ENCODE results near the gene DPEP3. TPM values are rescaled to one million over a fixed set of nuclear protein-coding genes. Genes with fewer than 3 reads are reported as not detected.

DPEP3 gene
- total RNA-seq, 8 experiments from 2014 or later: 0.66 TPM; not detected in 7

- 0 to 7% (median 4%) methylated on average over 3 to 5 of the region's 54 CpGs; no CpG with 5 or more reads in 7 of the 10 experiments for WGBS, 10 experiments
- in situ Hi-C loops (cut with MboI; ENCODE audit: low pct_unique_long_range_greater_than_20kb in 2 of 9, low sequenced_read_pairs in 9 of 9, unreplicated experiment in 9 of 9): no loop called here
- H3K27ac ChIP-seq: peak within 1 kb of the TSS; percentile 75 to 79
- H3K4me1 ChIP-seq (replicated peaks in 1 of 2): peaks cover 7 to 14% of the 10 kb centered on the region in 2 donors
- ATAC-seq (replicated peaks in 6 of 8): peak; percentile 7 to 32 (median 12)
- peak within 1 kb of the TSS; percentile 62 to 99 (median 80) for H3K4me3 ChIP-seq
These were observed 44.0 kb downstream of the DPEP3 start, which contains the start of gene PSMB10 for GRCh38 chr16:67936124-67936879. TSS of gene PSMB10 (minus strand) at chr16:67936850. CDS start at chr16:67936749, 101 bp downstream.

GRCh38 chr16:67935402-67936123 lies 44.7 kb downstream of the DPEP3 start:
- H3K4me3 ChIP-seq: peak overlapping the region; percentile 62 to 99 (median 80)
- 0% methylated on average over 1 to 10 of the region's 55 CpGs; no CpG with 5 or more reads in 7 of the 10 experiments for WGBS, 10 experiments
- peak overlapping the region; percentile 75 to 79 for H3K27ac ChIP-seq
- ATAC-seq (replicated peaks in 6 of 8): peak; percentile 81 to 96 (median 95)
- in situ Hi-C loops (cut with MboI; ENCODE audit: low pct_unique_long_range_greater_than_20kb in 2 of 9, low sequenced_read_pairs in 9 of 9, unreplicated experiment in 9 of 9): no loop called here
- peaks cover 7 to 14% of the 10 kb centered on the region in 2 donors for H3K4me1 ChIP-seq (replicated peaks in 1 of 2)

GRCh38 chr16:67935101-67935401 lies 45.2 kb downstream of the DPEP3 start:
- Histone ChIP-seq H3K4me3 (peak overlapping the region; percentile 62 to 99 (median 80)), H3K4me1 (replicated peaks in 1 of 2) (peaks cover 7 to 14% of the 10 kb centered on the region in 2 donors), H3K27ac (peak overlapping the region; percentile 18 to 68)
- 0 to 30% (median 7%) methylated on average over 1 to 3 of the region's 13 CpGs; no CpG with 5 or more reads in 5 of the 10 experiments for WGBS, 10 experiments
- ATAC-seq (replicated peaks in 6 of 8): peak in 2 of 8 experiments; percentile 0 to 25
- in situ Hi-C loops (cut with MboI; ENCODE audit: low pct_unique_long_range_greater_than_20kb in 2 of 9, low sequenced_read_pairs in 9 of 9, unreplicated experiment in 9 of 9): no loop called here

- ATAC-seq (replicated peaks in 6 of 8): no peak
- Histone ChIP-seq H3K4me1 (replicated peaks in 1 of 2) (peaks cover 7 to 14% of the 10 kb centered on the region in 2 donors), H3K27ac (peak overlapping the region in 1 of 2 donors; percentile 68), H3K4me3 (peak overlapping the region; percentile 62 to 99 (median 80))
- 40 to 100% (median 40%) methylated on average over 1 of the region's 13 CpGs; no CpG with 5 or more reads in 7 of the 10 experiments for WGBS, 10 experiments
- in situ Hi-C loops (cut with MboI; ENCODE audit: low pct_unique_long_range_greater_than_20kb in 2 of 9, low sequenced_read_pairs in 9 of 9, unreplicated experiment in 9 of 9): no loop called here
These were observed 45.8 kb downstream of the DPEP3 start for GRCh38 chr16:67934306-67935100.

- Histone ChIP-seq H3K4me3 (peak overlapping the region in 1 of 5 donors; percentile 80), H3K4me1 (replicated peaks in 1 of 2) (peaks cover 7 to 14% of the 10 kb centered on the region in 2 donors), H3K27ac (no peak overlapping the region)
- 33 to 100% (median 83%) methylated on average over 1 to 6 of the region's 7 CpGs; no CpG with 5 or more reads in 4 of the 10 experiments for WGBS, 10 experiments
- no peak for ATAC-seq (replicated peaks in 6 of 8)
- in situ Hi-C loops (cut with MboI; ENCODE audit: low pct_unique_long_range_greater_than_20kb in 2 of 9, low sequenced_read_pairs in 9 of 9, unreplicated experiment in 9 of 9): no loop called here
These were observed 46.5 kb downstream of the DPEP3 start for GRCh38 chr16:67933805-67934204.

- WGBS, 10 experiments: 92 to 100% (median 97%) methylated on average over 1 to 4 of the region's 4 CpGs; no CpG with 5 or more reads in 5 of the 10 experiments
- Histone ChIP-seq H3K4me3 (no peak overlapping the region), H3K4me1 (replicated peaks in 1 of 2) (peaks cover 7 to 14% of the 10 kb centered on the region in 2 donors), H3K27ac (no peak overlapping the region)
- in situ Hi-C loops (cut with MboI; ENCODE audit: low pct_unique_long_range_greater_than_20kb in 2 of 9, low sequenced_read_pairs in 9 of 9, unreplicated experiment in 9 of 9): no loop called here
- ATAC-seq (replicated peaks in 6 of 8): no peak
These were observed 47.8 kb downstream of the DPEP3 start for GRCh38 chr16:67932462-67932840.

GRCh38 chr16:67931712-67932461 lies 48.4 kb downstream of the DPEP3 start, which contains the start of gene CTRL:
TSS of gene CTRL (minus strand) at chr16:67931862. CDS start at chr16:67931852, 10 bp downstream.
- Histone ChIP-seq H3K4me1 (replicated peaks in 1 of 2) (peaks cover 4 to 10% of the 10 kb centered on the region in 2 donors), H3K4me3 (no peak within 1 kb of the TSS), H3K27ac (no peak within 1 kb of the TSS)
- WGBS, 10 experiments: 67 to 100% (median 95%) methylated on average over 1 to 5 of the region's 15 CpGs; no CpG with 5 or more reads in 4 of the 10 experiments
- in situ Hi-C loops (cut with MboI; ENCODE audit: low pct_unique_long_range_greater_than_20kb in 2 of 9, low sequenced_read_pairs in 9 of 9, unreplicated experiment in 9 of 9): no loop called here
- ATAC-seq (replicated peaks in 6 of 8): no peak

GRCh38 chr16:67930678-67931211 lies 49.6 kb downstream of the DPEP3 start:
- in situ Hi-C loops (cut with MboI; ENCODE audit: low pct_unique_long_range_greater_than_20kb in 2 of 9, low sequenced_read_pairs in 9 of 9, unreplicated experiment in 9 of 9): no loop called here
- Histone ChIP-seq H3K4me1 (replicated peaks in 1 of 2) (peaks cover 3 to 8% of the 10 kb centered on the region in 2 donors), H3K4me3 (no peak overlapping the region), H3K27ac (no peak overlapping the region)
- WGBS, 10 experiments: 93% methylated on average over 3 to 6 of the region's 17 CpGs; no CpG with 5 or more reads in 8 of the 10 experiments
- ATAC-seq (replicated peaks in 6 of 8): no peak

GRCh38 chr16:67930191-67930590 lies 50.1 kb downstream of the DPEP3 start:
- Histone ChIP-seq H3K4me1 (replicated peaks in 1 of 2) (peaks cover 3 to 8% of the 10 kb centered on the region in 2 donors), H3K27ac (no peak overlapping the region), H3K4me3 (no peak overlapping the region)
- no peak for ATAC-seq (replicated peaks in 6 of 8)
- 100% methylated on average over 1 of the region's 14 CpGs; no CpG with 5 or more reads in 9 of the 10 experiments for WGBS, 10 experiments
- in situ Hi-C loops (cut with MboI; ENCODE audit: low pct_unique_long_range_greater_than_20kb in 2 of 9, low sequenced_read_pairs in 9 of 9, unreplicated experiment in 9 of 9): no loop called here

GRCh38 chr16:67928561-67929364 lies 51.5 kb downstream of the DPEP3 start:
- ATAC-seq (replicated peaks in 6 of 8): peak; percentile 63 to 83 (median 70)
- Histone ChIP-seq H3K27ac (no peak overlapping the region), H3K4me3 (no peak overlapping the region), H3K4me1 (replicated peaks in 1 of 2) (no peaks in the 10 kb centered on the region)
- WGBS, 10 experiments: 0 to 82% (median 6%) methylated on average over 2 to 4 of the region's 16 CpGs; no CpG with 5 or more reads in 5 of the 10 experiments
- in situ Hi-C loops (cut with MboI; ENCODE audit: low pct_unique_long_range_greater_than_20kb in 2 of 9, low sequenced_read_pairs in 9 of 9, unreplicated experiment in 9 of 9): no loop called here

GRCh38 chr16:67928147-67928546 lies 52.2 kb downstream of the DPEP3 start:
- peak in 3 of 8 experiments; percentile 1 to 6 (median 5) for ATAC-seq (replicated peaks in 6 of 8)
- no peak overlapping the region for H3K27ac ChIP-seq
- in situ Hi-C loops (cut with MboI; ENCODE audit: low pct_unique_long_range_greater_than_20kb in 2 of 9, low sequenced_read_pairs in 9 of 9, unreplicated experiment in 9 of 9): no loop called here
- WGBS, 10 experiments: 7 to 84% methylated on average over 2 of the region's 7 CpGs; no CpG with 5 or more reads in 8 of the 10 experiments
- no peaks in the 10 kb centered on the region for H3K4me1 ChIP-seq (replicated peaks in 1 of 2)
- H3K4me3 ChIP-seq: no peak overlapping the region

Data from motor neuron (in vitro differentiated cells).